ENCODE results near the gene ATP2B1.
"Not testable (repeated sequence)": the region's sequence is repeated elsewhere in the genome, so short reads cannot be mapped to it uniquely, and the experiment has no call there.

ATP2B1 gene

GRCh38 chr12:89708565-89709156, at the start of gene ATP2B1:
TSS of gene ATP2B1 (minus strand) at chr12:89708838. CDS start at chr12:89655886, 52,952 bp downstream.
- peak; percentile 87 for DNase-seq

- DNase-seq: not testable (repeated sequence)
These were observed 49.3 kb upstream of the ATP2B1 start for GRCh38 chr12:89757987-89758386.

GRCh38 chr12:89756585-89757398, 48.2 kb upstream of the ATP2B1 start:
- peak; percentile 74 for DNase-seq

GRCh38 chr12:89756194-89756584, 47.6 kb upstream of the ATP2B1 start:
- DNase-seq: no peak

GRCh38 chr12:89753997-89754396, 45.4 kb upstream of the ATP2B1 start:
- no peak for DNase-seq

- no peak for DNase-seq
These were observed 43.7 kb upstream of the ATP2B1 start for GRCh38 chr12:89752341-89752740.

- DNase-seq: no peak
These were observed 42.0 kb upstream of the ATP2B1 start for GRCh38 chr12:89750389-89751351.

- DNase-seq: no peak
These were observed 40.2 kb upstream of the ATP2B1 start for GRCh38 chr12:89748791-89749190.

GRCh38 chr12:89745286-89745685, 36.6 kb upstream of the ATP2B1 start:
- no peak for DNase-seq

- DNase-seq: no peak
These were observed 33.8 kb upstream of the ATP2B1 start for GRCh38 chr12:89742337-89743022.

GRCh38 chr12:89740943-89741342, 32.3 kb upstream of the ATP2B1 start:
- no peak for DNase-seq

- no peak for DNase-seq
These were observed 28.4 kb upstream of the ATP2B1 start for GRCh38 chr12:89736995-89737394.

GRCh38 chr12:89733579-89734201, 25.1 kb upstream of the ATP2B1 start:
- DNase-seq: peak; percentile 32

GRCh38 chr12:89732522-89732921, 23.9 kb upstream of the ATP2B1 start:
- DNase-seq: no peak

GRCh38 chr12:89731614-89732013, 23.0 kb upstream of the ATP2B1 start:
- DNase-seq: no peak

GRCh38 chr12:89731089-89731488, 22.5 kb upstream of the ATP2B1 start:
- DNase-seq: no peak

GRCh38 chr12:89729946-89730459, 21.4 kb upstream of the ATP2B1 start:
- no peak for DNase-seq

GRCh38 chr12:89723276-89723675, 14.6 kb upstream of the ATP2B1 start:
- no peak for DNase-seq

GRCh38 chr12:89721291-89721987, 12.8 kb upstream of the ATP2B1 start:
- DNase-seq: no peak

- DNase-seq: no peak
These were observed 9.3 kb upstream of the ATP2B1 start for GRCh38 chr12:89717759-89718523.

GRCh38 chr12:89712706-89713105, 4.1 kb upstream of the ATP2B1 start:
- DNase-seq: no peak
